WTC11 (cell line): ENCODE results near the gene KIN. TPM values are rescaled to one million over a fixed set of nuclear protein-coding genes. Genes with fewer than 3 reads are reported as not detected.
"Not testable (repeated sequence)": the region's sequence is repeated elsewhere in the genome, so short reads cannot be mapped to it uniquely, and the experiment has no call there.

Experiments
- ATAC-seq: fragments of 200-7000 bp; cut with Tn5 transposase; 2 replicates; pipeline ENCODE4 v1.10.0; 2021; ENCODE audit warnings: mild to moderate bottlenecking, moderate library complexity
- CTCF ChIA-PET: fragments of 300-600 bp; sonication (Branson Sonifier 250); formaldehyde crosslinking; loops from one replicate; lab custom pipeline; 2021; ENCODE audit warnings: antibody characterized with exemption; lab: Charles Lee
- POLR2A ChIA-PET: fragments of 350-600 bp; sonication (Branson Sonifier 250); formaldehyde crosslinking; loops from one replicate; lab custom pipeline; 2021; ENCODE audit warnings: antibody characterized with exemption; lab: Charles Lee
- DNase-seq: peaks from one replicate; pipeline ENCODE4 v3.0.0; 2021; ENCODE audit warnings: low spot score
- H3K27ac Mint-ChIP-seq: 2 replicates; pipeline ENCODE4 v1.8.0; 2021; ENCODE audit warnings: mixed read lengths
- H3K27me3 Mint-ChIP-seq: 2 replicates; pipeline ENCODE4 v1.8.0; 2021; ENCODE audit warnings: low read depth, mild to moderate bottlenecking, moderate library complexity, mixed read lengths
- H3K36me3 Mint-ChIP-seq: 2 replicates; pipeline ENCODE4 v1.8.0; 2021; ENCODE audit warnings: mixed read lengths
- H3K4me1 Mint-ChIP-seq: 2 replicates; pipeline ENCODE4 v1.8.0; 2022; ENCODE audit warnings: mixed read lengths
- H3K4me3 Mint-ChIP-seq: 2 replicates; pipeline ENCODE4 v1.8.0; 2021; ENCODE audit warnings: mild to moderate bottlenecking, moderate library complexity, mixed read lengths
- H3K9me3 Mint-ChIP-seq: 2 replicates; pipeline ENCODE4 v1.8.0; 2021; ENCODE audit warnings: mixed read lengths
- ELF4 ChIP-seq: sonication (generic); formaldehyde crosslinking; IDR thresholded peaks from 2 replicates; pipeline ENCODE4 v1.8.1; 2022; ENCODE audit warnings: low read depth, mild to moderate bottlenecking, moderate library complexity, missing genetic modification reagents
- NFATC4 ChIP-seq: fragments of 250-450 bp; sonication (Bioruptor Pico); IDR thresholded peaks from 2 replicates; pipeline ENCODE4 v1.9.0; 2021; ENCODE audit warnings: mild to moderate bottlenecking
- SOX15 ChIP-seq: fragments of 250-450 bp; sonication (Bioruptor Pico); IDR thresholded peaks from 2 replicates; pipeline ENCODE4 v1.9.0; 2021; ENCODE audit warnings: mild to moderate bottlenecking
- TP53 ChIP-seq: sonication (generic); formaldehyde crosslinking; IDR thresholded peaks from 2 replicates; pipeline ENCODE4 v1.8.1; 2023; ENCODE audit warnings: mild to moderate bottlenecking, missing genetic modification reagents
- ZNF263 ChIP-seq: sonication (generic); formaldehyde crosslinking; IDR thresholded peaks from 2 replicates; pipeline ENCODE4 v1.8.1; 2022; ENCODE audit warnings: low read depth, mild to moderate bottlenecking, moderate library complexity, missing genetic modification reagents
- ZNF317 ChIP-seq: sonication (generic); formaldehyde crosslinking; IDR thresholded peaks from 2 replicates; pipeline ENCODE4 v1.8.1; 2023; ENCODE audit warnings: low read depth, mild to moderate bottlenecking, moderate library complexity, missing genetic modification reagents, borderline replicate concordance
- ZNF416 ChIP-seq: fragments of 250-450 bp; sonication (Bioruptor Pico); IDR thresholded peaks from 2 replicates; pipeline ENCODE4 v1.9.0; 2021; ENCODE audit warnings: mild to moderate bottlenecking, inconsistent platforms
- ZNF512 ChIP-seq: sonication (generic); formaldehyde crosslinking; IDR thresholded peaks from 2 replicates; pipeline ENCODE4 v1.8.1; 2022; ENCODE audit warnings: missing genetic modification reagents, borderline replicate concordance
- ZSCAN18 ChIP-seq: fragments of 250-450 bp; sonication (Bioruptor Pico); IDR thresholded peaks from 2 replicates; pipeline ENCODE4 v2.1.2; 2022; ENCODE audit warnings: mild to moderate bottlenecking, moderate library complexity
- total RNA-seq: library from RNA; stranded (reverse); gene quantifications from 3 replicates; pipeline ENCODE4 v1.2.3, GENCODE V29; 2021
- TF ChIP-seq, protein P1 (sequence below): sonication (generic); formaldehyde crosslinking; conservative IDR thresholded peaks from 2 replicates; pipeline ENCODE4 v1.8.1; 2023; ENCODE audit warnings: mild to moderate bottlenecking, low read depth, missing genetic modification reagents, moderate library complexity
- TF ChIP-seq, protein P2 (sequence below): sonication (generic); formaldehyde crosslinking; IDR thresholded peaks from 2 replicates; pipeline ENCODE4 v1.8.0; 2022; ENCODE audit warnings: mild to moderate bottlenecking, missing genetic modification reagents
- TF ChIP-seq, protein P3 (sequence below): sonication (generic); formaldehyde crosslinking; IDR thresholded peaks from 2 replicates; pipeline ENCODE4 v1.8.0; 2023; ENCODE audit warnings: missing genetic modification reagents
- TF ChIP-seq, protein P4 (sequence below): fragments of 250-450 bp; sonication (Bioruptor Pico); IDR thresholded peaks from 2 replicates; pipeline ENCODE4 v1.9.0; 2021; ENCODE audit warnings: mild to moderate bottlenecking, borderline replicate concordance

KIN gene
- total RNA-seq, 1 experiment from 2014 or later: 13.1 TPM

DNA sequence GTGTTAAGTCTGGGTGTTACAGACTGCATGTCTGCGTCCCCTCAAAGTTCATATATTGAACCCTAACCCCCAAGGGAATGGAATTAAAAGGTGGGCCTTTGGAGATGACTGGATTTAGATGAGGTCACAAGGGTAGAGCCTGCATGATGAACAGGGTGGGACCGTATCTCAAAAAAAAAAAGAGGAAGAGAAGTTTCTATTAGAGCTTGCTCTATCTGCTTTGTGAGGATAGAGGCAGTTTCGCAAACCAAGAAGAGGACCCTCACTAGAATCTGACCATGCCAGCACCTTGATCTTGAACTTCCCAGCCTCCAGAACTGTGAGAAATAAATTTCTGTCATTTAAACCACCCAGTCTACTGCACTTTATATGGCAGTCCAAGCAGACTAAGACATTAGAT is 1.4 kb downstream of the KIN start (continued):
- TF ChIP-seq NFATC4 (CRISPR knock-in tag): no peak
- TF ChIP-seq ZNF263 (CRISPR knock-in tag): no peak
- no peak for TF ChIP-seq ZNF512
- no peak for TF ChIP-seq TP53 (CRISPR knock-in tag)
- TF ChIP-seq, protein P1, sequence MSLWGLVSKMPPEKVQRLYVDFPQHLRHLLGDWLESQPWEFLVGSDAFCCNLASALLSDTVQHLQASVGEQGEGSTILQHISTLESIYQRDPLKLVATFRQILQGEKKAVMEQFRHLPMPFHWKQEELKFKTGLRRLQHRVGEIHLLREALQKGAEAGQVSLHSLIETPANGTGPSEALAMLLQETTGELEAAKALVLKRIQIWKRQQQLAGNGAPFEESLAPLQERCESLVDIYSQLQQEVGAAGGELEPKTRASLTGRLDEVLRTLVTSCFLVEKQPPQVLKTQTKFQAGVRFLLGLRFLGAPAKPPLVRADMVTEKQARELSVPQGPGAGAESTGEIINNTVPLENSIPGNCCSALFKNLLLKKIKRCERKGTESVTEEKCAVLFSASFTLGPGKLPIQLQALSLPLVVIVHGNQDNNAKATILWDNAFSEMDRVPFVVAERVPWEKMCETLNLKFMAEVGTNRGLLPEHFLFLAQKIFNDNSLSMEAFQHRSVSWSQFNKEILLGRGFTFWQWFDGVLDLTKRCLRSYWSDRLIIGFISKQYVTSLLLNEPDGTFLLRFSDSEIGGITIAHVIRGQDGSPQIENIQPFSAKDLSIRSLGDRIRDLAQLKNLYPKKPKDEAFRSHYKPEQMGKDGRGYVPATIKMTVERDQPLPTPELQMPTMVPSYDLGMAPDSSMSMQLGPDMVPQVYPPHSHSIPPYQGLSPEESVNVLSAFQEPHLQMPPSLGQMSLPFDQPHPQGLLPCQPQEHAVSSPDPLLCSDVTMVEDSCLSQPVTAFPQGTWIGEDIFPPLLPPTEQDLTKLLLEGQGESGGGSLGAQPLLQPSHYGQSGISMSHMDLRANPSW: no peak
- no peak for TF ChIP-seq ELF4 (CRISPR knock-in tag)
- no peak for TF ChIP-seq SOX15 (CRISPR knock-in tag)
- TF ChIP-seq, protein P2, sequence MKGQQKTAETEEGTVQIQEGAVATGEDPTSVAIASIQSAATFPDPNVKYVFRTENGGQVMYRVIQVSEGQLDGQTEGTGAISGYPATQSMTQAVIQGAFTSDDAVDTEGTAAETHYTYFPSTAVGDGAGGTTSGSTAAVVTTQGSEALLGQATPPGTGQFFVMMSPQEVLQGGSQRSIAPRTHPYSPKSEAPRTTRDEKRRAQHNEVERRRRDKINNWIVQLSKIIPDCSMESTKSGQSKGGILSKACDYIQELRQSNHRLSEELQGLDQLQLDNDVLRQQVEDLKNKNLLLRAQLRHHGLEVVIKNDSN (CRISPR knock-in tag): no peak
- TF ChIP-seq, protein P3, sequence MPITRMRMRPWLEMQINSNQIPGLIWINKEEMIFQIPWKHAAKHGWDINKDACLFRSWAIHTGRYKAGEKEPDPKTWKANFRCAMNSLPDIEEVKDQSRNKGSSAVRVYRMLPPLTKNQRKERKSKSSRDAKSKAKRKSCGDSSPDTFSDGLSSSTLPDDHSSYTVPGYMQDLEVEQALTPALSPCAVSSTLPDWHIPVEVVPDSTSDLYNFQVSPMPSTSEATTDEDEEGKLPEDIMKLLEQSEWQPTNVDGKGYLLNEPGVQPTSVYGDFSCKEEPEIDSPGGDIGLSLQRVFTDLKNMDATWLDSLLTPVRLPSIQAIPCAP (CRISPR knock-in tag): no peak
- no peak for TF ChIP-seq ZSCAN18 (CRISPR knock-in tag)
- TF ChIP-seq, protein P4, sequence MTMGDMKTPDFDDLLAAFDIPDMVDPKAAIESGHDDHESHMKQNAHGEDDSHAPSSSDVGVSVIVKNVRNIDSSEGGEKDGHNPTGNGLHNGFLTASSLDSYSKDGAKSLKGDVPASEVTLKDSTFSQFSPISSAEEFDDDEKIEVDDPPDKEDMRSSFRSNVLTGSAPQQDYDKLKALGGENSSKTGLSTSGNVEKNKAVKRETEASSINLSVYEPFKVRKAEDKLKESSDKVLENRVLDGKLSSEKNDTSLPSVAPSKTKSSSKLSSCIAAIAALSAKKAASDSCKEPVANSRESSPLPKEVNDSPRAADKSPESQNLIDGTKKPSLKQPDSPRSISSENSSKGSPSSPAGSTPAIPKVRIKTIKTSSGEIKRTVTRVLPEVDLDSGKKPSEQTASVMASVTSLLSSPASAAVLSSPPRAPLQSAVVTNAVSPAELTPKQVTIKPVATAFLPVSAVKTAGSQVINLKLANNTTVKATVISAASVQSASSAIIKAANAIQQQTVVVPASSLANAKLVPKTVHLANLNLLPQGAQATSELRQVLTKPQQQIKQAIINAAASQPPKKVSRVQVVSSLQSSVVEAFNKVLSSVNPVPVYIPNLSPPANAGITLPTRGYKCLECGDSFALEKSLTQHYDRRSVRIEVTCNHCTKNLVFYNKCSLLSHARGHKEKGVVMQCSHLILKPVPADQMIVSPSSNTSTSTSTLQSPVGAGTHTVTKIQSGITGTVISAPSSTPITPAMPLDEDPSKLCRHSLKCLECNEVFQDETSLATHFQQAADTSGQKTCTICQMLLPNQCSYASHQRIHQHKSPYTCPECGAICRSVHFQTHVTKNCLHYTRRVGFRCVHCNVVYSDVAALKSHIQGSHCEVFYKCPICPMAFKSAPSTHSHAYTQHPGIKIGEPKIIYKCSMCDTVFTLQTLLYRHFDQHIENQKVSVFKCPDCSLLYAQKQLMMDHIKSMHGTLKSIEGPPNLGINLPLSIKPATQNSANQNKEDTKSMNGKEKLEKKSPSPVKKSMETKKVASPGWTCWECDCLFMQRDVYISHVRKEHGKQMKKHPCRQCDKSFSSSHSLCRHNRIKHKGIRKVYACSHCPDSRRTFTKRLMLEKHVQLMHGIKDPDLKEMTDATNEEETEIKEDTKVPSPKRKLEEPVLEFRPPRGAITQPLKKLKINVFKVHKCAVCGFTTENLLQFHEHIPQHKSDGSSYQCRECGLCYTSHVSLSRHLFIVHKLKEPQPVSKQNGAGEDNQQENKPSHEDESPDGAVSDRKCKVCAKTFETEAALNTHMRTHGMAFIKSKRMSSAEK (CRISPR knock-in tag): no peak
- no peak for TF ChIP-seq ZNF317 (CRISPR knock-in tag)
- no peak for TF ChIP-seq ZNF416

DNA sequence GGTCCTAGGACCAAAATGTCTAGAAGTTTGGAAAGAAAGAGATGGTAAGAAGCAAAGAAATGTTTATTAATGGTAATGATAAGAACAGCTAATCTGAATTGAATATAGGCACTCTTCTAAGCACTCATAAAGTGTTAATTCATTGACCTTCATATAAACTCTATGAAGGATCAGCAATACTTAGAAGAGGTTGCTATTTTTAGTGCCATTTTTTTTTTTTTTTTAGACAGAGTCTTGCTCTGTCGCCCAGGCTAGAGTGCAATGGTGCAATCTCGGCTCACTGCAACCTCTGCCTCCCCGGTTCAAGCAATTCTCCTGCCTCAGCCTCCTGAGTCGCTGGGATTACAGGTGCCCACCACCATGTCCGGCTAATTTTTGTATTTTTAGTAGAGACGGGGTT is 5.6 kb downstream of the KIN start:
- H3K27me3 Mint-ChIP-seq, H3K4me1 Mint-ChIP-seq, ATAC-seq, H3K4me3 Mint-ChIP-seq, POLR2A ChIA-PET, H3K27ac Mint-ChIP-seq, DNase-seq, CTCF ChIA-PET, H3K9me3 Mint-ChIP-seq: not testable (repeated sequence)
- peaks cover 33% of the 10 kb centered on the region for H3K36me3 Mint-ChIP-seq
